GM19467 (cell line): Measurements from ENCODE around the gene STYXL1.

Experiments
- ATAC-seq: cut with Tn5 transposase; IDR thresholded peaks from one replicate; pipeline ENCODE4 v1.9.1; 2021; ENCODE audit warnings: mild to moderate bottlenecking, moderate library complexity; ENCODE audit not compliant: unreplicated experiment

STYXL1 gene

GRCh38 chr7:75960372-75960771, 87.4 kb downstream of the STYXL1 start:
- ATAC-seq, result no peak

- no peak for ATAC-seq
Measured at GRCh38 chr7:75958802-75959543, 88.8 kb downstream of the STYXL1 start.

GRCh38 chr7:75957021-75957736, 90.6 kb downstream of the STYXL1 start:
- ATAC-seq, result no peak

GRCh38 chr7:75955331-75955955, 92.4 kb downstream of the STYXL1 start:
- no peak for ATAC-seq

- ATAC-seq, result no peak
Measured at GRCh38 chr7:75953931-75954330, 93.9 kb downstream of the STYXL1 start.

- no peak for ATAC-seq
Measured at GRCh38 chr7:75953431-75953830, 94.4 kb downstream of the STYXL1 start.

- no peak for ATAC-seq
Measured at GRCh38 chr7:75951506-75951905, 96.3 kb downstream of the STYXL1 start.

- no peak for ATAC-seq
Measured at GRCh38 chr7:75950111-75950681, 97.6 kb downstream of the STYXL1 start.

GRCh38 chr7:75948179-75948578, 99.6 kb downstream of the STYXL1 start:
- no peak for ATAC-seq
